T47D (cell line): ENCODE measurements around the gene C1orf232.

Source experiments
- DNase-seq, 2 experiments: peaks; one replicate each; pipeline versions ENCODE4 v3.0.0 to v3.0.0-alpha.2; 2011 to 2012; ENCODE audit warnings: low read depth in 1 of 2, low spot score in 1 of 2
- JUND ChIP-seq: IDR thresholded peaks from 2 replicates; pipeline ENCODE4 v1.6.1; 2012; ENCODE audit warnings: low read depth
- in situ Hi-C: cut with HindIII; loops from 2 replicates; pipeline ENCODE4 v1.10.0; 2016; ENCODE audit warnings: low sequenced_read_pairs, low pct_unique_long_range_greater_than_20kb

The C1orf232 gene

DNA sequence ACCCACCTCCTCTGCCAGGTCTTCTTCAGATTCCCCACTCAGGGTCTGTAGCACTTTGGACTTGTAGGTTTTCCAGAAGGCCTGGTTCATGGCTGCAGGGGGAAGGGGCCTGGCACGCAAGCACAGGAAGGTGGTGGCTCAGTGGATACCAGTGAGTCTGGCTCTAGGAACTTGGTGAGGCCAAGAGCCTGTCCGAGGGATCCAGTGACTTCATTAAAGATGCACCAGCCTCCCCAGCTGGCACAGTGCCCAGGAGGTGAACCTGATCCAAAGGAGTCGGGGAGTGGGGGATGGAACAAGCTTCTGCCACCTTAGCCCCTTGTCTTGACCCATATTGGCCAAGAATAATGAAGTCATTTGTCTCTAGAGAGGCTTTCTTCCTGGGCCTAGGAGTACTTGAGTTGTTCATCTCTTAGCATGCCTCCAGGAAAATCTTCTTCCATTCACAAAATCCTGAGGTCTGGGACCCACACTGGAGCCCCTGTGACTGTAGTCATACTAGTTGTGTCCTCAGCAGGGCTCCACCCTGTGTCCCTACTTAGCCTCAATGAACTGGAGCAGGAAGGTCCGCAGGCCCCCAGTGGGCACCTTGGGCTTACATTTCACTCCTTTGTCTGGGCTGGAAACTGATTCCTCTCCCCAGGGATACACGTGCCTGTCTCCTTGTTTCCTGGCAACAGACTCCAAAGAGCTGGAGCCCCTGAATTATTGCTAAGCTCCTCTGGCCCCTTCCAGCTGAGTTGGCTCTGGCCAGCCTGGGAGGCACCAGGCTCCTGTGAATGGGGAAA is at the start of gene C1orf232:
C1orf232 (minus strand) TSS at position 554 of the 788 bp plus-strand sequence; CDS start at position 90, 464 bp downstream.
- in situ Hi-C loops, result no loop called here
- no peak for DNase-seq
- TF ChIP-seq JUND, result no peak

GRCh38 chr1:26215246-26215645 is 46.5 kb upstream of the C1orf232 start:
- no peak for DNase-seq
- in situ Hi-C loops, result no loop called here
- TF ChIP-seq JUND, result no peak

DNA sequence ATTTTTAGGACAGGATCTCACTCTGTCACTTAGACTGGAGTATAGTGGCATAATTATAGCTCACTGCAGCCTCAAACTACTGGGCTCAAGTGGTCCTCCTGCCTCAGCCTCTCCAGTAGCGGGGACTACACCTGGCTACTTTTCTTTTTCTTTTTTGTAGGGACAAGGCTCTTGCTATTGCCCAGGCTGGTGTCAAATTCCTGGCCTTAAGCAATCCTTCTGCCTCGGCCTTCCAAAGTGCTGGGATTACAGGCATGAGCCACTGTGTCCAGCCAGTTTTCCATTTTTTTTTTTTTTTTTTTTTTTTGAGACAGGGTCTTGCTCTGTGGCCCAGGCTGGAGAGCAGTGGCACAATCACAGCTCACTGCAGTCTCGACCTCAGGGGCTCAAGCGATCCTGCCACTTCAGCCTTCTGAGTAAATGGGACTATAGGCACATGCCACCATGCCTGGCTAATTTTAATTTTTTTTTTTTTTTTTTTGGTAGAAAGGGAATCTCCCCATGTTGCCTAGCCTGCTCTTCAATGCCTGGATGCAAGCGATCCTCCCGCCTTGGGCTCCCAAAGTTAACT is 44.7 kb upstream of the C1orf232 start:
- TF ChIP-seq JUND, result no peak
- DNase-seq, result no peak
- in situ Hi-C loops, result no loop called here

- in situ Hi-C loops, result no loop called here
- DNase-seq, result no peak
- no peak for TF ChIP-seq JUND
These were observed 44.0 kb upstream of the C1orf232 start for GRCh38 chr1:26212726-26213125.

GRCh38 chr1:26210147-26210870 is 41.5 kb upstream of the C1orf232 start:
- no peak for DNase-seq
- TF ChIP-seq JUND, result no peak
- in situ Hi-C loops, result no loop called here

DNA sequence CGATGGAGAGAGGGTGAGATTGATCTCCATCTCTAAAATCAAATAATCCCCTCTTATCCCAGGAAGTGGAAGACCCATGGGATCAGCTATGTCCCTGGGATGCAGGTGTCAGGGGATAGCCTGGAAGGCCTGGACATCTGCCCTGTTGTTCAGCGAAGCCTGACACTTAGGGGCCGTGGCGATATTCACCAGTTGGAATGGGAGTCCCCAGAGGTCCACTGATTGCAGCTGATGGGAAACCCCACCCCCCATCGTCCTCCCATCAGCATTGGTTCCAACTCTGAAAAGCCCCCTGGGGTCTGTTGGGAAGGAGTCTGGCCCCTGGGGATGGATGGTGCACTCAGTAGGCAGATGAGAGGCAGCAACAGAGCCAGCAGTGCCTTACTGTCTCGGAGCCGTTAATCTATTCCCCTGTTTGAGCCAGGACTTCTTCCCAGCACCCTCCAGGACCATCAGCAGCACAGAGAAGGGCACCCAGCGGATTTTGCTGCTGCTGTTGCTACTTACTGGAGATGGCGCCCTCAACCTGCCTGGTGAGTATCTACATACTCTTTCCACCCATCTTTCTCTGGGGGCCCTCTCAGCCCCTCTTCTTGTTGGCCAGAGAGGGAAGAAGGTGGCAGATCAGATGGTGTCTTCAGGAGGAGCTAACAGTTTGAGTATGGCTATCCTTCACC is 35.0 kb upstream of the C1orf232 start:
- TF ChIP-seq JUND, result no peak
- DNase-seq, result no peak
- in situ Hi-C loops, result no loop called here

- no peak for TF ChIP-seq JUND
- DNase-seq, result no peak
- in situ Hi-C loops, result no loop called here
These were observed 31.6 kb upstream of the C1orf232 start for GRCh38 chr1:26200413-26200812.

GRCh38 chr1:26197813-26198212 is 29.1 kb upstream of the C1orf232 start:
- no peak for TF ChIP-seq JUND
- DNase-seq, result no peak
- in situ Hi-C loops, result no loop called here

- no peak for DNase-seq
- no peak for TF ChIP-seq JUND
- in situ Hi-C loops, result no loop called here
These were observed 28.5 kb upstream of the C1orf232 start for GRCh38 chr1:26197301-26197700.

DNA sequence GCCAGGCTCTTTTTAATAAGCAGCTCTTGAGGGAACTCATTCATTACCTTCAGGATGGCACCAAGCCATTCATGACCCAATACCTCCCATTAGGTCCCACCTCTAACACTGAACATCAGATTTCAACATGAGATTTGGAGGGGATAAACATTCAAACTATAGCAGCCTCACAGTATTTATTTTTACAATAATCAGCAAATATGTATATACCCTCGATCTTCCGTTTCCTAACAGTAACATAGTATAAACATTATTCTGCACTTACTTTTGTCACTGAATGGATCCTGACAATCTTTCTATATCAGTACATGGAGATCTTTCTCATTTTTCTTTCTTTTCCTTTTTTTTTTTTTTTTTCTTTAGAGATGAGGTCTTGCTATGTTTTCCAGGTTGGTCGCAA is 27.0 kb upstream of the C1orf232 start:
- in situ Hi-C loops, result no loop called here
- no peak for TF ChIP-seq JUND
- no peak for DNase-seq

- TF ChIP-seq JUND, result no peak
- in situ Hi-C loops, result no loop called here
- no peak for DNase-seq
These were observed 23.0 kb upstream of the C1orf232 start for GRCh38 chr1:26191739-26192138.

DNA sequence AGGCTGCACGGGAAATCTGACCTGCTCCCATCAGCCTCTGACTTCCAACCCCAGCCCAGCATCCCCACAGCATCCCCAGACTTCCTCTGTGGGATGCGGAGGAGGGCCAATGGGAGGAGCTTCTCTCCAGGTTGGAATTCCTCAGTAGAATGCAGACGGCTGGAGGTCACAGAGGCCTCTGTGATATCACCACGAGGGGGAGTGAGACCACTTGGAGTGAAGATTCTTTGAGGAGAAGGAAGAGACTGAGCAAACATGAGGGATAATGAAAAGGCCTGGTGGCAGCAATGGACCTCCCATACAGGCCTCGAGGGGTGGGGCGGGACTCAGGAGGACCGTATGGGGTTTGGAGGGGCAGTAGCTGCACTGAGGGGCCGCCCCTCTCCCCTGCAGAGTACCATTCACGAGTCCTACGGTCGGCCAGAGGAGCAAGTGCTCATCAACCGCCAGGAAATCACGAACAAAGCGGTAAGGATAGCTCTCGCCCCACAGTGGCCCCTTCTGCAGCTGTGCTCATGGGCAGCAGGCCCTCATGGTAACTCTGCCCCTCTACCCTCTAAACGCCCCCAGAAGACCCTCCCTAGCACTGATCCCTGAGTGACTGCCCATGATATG is 21.7 kb upstream of the C1orf232 start, which contains the start of gene CATSPER4:
CATSPER4 (plus strand) TSS at position 230 of the 615 bp plus-strand sequence; CDS start at position 256, 26 bp downstream.
- in situ Hi-C loops, result no loop called here
- DNase-seq, result no peak
- TF ChIP-seq JUND, result no peak
